HG03457 (cell line): ENCODE data around the gene DACH2.

Source experiments
- ATAC-seq: cut with Tn5 transposase; IDR thresholded peaks from one replicate; pipeline ENCODE4 v1.9.1; 2021; ENCODE audit warnings: moderate number of reproducible peaks; ENCODE audit not compliant: unreplicated experiment

The DACH2 gene

DNA sequence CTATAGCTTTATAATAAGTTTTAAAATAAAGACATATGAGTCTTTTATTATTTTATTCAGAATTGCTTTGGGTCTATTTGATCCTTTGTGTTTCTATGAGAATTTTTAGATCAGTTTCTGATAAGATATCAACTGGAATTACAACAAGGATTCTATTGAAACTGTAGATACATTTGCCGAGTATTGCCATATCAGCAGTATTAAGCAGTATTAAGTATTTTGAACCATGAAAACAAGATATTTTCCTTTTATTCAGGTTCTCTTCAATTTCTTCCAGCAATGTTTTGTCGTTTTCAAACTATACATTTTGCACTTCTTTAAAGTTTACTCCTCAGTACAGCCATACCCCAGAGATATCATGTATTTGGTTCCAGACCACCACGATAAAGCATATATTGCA, 598.8 kb downstream of the DACH2 start:
- ATAC-seq, result no peak

DNA sequence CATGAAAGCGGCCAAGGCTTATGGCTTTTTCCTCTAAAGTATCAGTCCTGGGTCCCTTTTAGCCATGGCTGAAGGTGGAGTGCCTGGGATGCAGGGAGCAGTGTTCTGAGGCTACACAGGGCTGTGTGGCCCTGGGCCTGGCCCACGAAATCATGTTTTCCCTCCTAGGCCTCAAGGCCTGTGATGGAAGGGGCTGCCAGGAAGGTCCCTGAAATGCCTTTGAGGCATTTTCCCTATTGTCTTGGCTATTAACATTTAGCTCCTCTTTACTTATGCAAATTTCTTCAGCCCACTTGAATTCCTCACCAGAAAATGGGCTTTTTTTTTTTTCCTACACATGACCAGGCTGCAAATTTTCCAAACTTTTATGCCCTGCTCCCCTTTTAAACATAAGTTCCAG, 657.0 kb downstream of the DACH2 start:
- ATAC-seq, result no peak

- ATAC-seq, result no peak
These were observed 658.5 kb downstream of the DACH2 start for GRCh38 chrX:86806786-86807185.

GRCh38 chrX:86809651-86810050, 661.4 kb downstream of the DACH2 start:
- ATAC-seq, result no peak

- ATAC-seq, result no peak
These were observed 681.5 kb downstream of the DACH2 start for GRCh38 chrX:86829786-86830185.

DNA sequence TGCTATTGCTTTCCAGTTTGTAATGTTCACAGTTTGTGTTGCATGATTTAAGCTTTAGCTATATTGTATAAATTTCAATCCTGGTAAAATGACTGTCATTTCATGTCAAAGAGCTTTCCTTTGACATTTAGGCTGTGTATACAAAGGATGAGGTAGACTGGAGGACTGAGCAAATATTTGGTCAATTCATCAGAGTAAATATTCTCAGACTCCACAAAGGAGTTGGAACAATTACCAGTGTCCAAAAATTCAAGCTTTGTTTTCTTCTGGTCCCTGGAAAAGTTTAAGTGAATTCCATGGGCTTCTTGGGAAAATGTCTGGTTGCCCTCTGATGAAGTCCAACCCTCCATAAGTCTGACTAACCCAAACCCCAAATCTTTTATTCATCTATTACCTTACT, 682.4 kb downstream of the DACH2 start:
- ATAC-seq, result no peak

GRCh38 chrX:86845101-86845500, 696.9 kb downstream of the DACH2 start:
- no peak for ATAC-seq
